Stimulated activated naive CD4-positive, alpha-beta T cell treated with Interleukin-2 at 50 U/mL for 16 hours (primary cell): ENCODE results near the gene TNNT3.
"Not testable (repeated sequence)": the region's sequence is repeated elsewhere in the genome, so short reads cannot be mapped to it uniquely, and the experiment has no call there.

Source experiments
- DNase-seq: peaks from one replicate; lab custom pipeline; 2025; lab: John Stamatoyannopoulos, UW

The TNNT3 gene

DNA sequence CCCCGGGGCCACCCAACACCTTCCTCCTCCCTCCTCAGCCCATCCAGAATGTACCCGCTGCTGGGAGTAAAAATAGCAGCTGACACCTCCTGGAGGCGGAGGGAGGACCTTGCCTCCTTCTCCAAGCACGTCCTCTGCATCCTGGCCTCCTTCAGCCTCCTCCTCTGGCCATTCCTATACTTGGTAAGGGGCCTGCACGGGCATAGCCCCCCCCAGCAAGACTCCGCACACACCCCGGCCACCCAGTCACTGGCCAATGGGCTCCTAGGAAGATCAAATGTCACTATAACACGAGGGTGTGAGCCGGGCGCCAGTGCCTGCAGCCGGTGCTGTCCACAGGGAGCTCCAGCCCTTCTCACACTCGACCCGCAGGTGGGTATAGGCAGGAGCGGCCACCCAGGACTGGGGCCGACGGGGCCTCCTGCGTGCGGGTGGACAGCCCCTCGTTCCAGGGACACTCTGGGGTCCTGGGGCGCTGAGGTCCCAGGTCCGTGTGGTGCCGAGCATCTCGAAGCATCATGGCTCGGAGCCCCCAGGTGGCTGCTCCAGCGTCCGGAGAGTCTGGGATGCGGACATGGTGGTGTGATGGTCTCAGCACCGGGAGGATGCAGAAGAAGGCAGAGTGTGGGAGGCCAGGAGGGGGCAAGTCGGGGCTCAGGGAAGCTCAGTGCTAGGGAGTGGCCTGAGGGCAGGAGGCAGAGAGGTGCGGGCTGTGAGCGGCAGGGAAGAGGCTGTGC lies at the start of gene TNNT3:
Gene TNNT3 (plus strand): TSS at position 313 of the 737 bp plus-strand sequence. CDS start 3,172 bp downstream, outside the sequence.
- DNase-seq, result no peak

DNA sequence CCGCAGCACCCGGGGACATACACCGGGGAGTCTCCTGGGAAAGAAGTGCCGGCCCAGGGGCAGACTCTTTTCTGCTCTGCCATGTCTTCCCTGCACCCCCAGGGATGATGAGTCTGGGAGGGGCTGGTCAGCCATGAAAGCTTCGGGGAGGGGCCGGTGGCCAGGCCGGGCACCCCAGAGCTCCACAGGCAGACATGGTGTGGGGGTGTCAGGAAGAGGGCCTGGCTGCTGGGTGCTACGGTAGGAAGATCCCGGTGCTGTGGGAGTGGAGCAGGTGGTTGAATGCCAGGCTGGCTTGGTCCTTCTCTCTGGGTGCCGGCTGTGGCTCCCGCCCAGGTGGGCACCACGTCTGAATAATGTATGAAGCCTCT lies 49.2 kb upstream of the TNNT3 start:
- DNase-seq, result no peak

DNA sequence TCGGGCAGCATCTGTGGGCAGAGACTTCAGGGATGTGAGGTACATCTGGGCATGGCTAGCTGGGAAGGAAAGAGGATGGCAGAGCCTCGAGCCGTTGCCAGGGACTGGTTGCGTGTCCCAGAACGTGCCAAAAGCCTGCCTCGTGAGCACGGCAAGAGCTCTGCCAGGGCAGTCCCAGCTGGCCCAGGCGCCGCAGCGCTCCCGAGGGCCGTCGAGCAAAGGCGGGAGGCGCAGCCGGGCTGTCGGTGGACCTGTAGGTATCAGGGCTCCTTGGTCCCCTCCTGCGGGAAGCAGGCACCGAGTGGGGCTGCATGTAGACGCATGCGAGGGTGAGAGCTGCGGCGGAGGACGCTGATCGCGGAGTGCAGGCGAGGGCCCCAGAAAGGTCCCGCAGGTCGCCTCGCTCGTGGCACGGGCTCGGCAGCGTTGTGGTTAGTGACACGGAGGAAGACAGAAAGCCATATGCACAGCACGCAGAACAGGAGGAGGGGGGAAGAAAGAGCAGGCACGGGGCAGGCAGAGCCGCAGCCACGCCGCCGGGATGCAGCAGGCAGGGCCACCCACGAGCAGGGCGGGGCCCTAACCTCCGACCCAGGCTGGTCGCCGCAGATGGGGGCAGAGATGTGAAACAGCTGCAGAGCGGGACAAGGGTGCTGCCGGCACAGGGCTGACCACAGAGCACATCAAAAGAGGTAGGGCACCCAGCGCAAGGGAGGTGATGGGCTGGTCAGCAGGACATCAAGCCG lies 48.6 kb upstream of the TNNT3 start:
- peak; percentile 36 for DNase-seq

DNA sequence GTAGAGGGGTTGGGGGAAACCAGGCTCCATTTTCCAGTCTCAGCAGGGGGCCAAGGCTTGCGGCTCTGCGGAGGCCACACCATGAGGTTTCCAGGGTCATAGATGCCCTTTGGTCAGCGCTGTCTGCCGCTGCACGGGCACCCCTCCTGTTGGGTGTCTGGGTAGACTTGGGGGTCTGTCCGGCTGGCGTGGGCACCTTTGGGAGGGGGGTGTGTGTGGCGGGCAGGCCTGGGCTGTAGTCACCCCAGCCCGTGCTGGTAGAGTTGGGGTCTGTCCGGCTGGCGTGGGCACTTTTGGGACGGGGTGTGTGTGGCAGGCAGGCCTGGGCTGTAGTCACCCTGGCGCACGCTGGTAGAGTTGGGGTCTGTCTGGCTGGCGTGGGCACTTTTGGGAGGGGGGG lies 48.0 kb upstream of the TNNT3 start:
- DNase-seq, result no peak

DNA sequence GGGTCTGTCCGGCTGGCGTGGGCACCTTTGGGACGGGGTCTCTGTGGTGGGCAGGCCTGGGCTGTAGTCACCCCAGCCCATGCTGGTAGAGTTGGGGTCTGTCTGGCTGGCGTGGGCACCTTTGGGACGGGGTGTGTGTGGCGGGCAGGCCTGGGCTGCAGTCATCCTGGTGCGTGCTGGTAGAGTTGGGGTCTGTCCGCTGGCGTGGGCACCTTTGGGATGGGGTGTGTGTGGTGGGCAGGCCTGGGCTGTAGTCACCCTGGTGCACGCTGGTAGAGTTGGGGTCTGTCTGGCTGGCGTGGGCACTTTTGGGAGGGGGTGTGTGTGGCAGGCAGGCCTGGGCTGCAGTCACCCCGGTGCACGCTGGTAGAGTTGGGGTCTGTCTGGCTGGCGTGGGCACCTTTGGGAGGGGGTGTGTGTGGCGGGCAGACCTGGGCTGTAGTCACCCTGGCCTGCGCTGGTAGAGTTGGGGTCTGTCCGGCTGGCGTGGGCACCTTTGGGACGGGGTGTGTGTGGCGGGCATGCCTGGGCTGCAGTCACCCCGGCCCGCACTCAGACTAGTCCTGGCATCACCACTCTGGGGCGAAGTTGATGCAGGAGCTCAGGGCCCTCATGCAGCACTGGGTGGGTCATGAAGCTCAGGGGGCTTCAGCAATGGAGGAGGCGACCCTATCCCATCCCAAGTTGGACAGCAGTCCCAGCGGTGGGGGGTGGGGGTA lies 47.1 kb upstream of the TNNT3 start:
- no peak for DNase-seq

DNA sequence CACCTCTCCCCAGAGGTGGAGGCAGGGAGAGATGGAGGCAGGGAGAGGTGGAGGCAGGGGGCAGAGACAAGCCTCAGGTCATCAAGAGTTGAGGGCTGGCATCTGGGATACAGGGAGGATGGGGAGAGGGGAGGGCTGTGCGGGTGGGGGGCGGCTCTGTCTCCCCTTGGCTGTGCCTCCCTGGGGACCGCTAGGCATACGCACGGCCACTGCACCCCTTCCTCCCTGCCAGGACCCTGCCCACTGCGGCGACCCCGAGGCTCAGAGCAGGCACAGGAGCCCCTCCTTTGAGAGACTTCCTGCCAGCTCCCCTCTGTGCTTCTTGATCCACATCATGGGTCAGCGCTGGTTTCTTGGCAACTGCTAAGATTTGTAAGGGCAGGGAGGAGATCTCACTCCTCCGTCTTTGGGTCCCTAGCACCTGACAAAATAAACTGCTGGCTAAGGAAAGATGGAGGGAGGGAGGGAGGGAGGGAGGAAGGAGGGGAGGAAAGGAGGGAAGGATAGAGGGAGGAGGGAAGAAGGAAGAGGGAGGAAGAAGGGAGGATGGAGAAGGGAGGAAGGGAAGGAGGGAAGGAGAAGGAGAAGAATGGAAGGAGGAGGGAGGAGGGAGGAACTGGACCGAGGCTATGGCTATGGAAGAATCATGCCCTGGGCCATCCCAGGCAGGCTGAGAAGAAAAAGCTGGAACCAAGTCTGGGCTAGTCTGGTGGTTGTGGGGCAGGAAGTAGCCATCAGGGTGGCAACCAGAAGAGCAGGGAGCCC lies 46.3 kb upstream of the TNNT3 start:
- no peak for DNase-seq

DNA sequence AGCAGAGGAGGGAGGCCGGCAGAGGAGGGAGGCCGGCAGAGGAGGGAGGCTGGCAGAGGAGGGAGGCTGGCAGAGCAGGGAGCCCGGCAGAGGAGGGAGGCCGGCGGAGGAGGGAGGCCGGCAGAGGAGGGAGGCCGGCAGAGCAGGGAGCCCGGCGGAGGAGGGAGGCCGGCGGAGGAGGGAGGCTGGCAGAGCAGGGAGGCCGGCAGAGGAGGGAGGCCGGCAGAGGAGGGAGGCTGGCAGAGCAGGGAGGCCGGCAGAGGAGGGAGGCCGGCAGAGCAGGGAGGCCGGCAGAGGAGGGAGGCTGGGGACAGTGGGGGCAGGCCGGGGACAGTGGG lies 45.7 kb upstream of the TNNT3 start:
- not testable (repeated sequence) for DNase-seq

DNA sequence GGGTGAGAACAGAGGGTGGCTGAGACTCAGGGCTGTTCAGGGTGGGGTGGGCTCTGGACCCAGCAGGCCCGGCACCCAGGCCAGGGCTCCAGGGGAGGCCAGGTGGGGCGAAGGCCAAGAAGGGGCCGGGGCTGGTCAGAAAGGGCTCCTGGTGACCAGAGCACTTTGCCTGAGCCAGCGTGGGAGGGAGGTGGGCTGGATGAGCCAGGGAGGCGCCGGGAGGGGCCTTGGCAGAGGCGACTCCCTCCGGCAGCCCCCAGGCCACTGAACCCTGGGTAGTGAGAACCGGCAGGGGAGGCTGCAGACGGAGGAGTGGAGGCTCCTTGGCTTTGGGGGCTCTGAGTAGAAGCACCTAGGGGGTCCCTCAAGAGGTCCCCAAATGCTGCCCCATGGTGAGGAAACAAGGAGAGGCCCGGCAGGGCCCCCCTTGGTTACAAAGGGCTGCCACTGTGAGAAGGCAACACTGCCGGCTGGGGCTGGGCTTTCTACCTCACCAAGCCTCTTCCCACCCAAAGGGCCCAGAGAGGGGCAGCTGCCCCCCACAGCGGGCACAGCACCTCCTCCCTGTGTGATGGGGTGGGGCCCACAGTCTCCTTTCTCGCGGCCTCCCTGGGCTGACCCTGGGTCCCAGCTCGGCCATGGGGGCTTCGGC lies 44.9 kb upstream of the TNNT3 start:
- DNase-seq, result not testable (repeated sequence)

DNA sequence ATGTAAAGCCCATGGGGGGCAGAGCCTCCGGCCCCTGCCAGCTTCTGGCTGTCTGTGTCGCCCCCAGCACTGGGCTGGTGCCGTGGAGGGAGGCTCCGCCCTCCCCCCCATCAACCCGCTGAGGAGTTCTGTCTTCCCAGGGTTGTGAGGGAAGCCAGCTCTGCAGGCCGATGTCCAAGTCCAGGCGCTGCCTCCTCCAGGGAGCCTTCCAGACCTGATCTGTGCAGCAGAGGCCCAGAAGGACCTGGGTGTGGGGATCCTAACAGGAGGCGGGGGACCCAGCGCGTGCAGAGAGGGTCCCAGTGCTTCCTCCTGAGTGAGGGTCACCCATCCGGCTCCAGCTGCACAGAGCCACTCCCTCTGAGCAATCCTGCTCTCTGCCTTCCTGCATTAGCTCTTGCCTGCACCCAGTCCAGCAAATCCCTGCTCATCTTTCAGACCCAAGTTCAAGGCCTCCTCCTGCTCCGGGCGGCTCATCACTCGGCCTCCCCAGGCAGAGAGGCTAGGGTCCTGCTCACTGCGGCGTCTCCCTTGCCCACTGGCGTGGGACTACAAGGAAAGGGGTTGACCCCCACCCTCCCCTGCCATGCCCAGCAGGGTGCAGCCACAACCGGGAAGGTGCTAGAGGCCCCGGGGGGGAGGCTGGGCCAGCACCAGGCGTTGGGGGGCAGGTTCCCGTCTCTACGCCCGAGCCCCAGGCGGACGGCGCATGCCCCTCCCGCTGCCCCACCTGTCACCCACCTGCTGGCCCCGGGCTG lies 44.2 kb upstream of the TNNT3 start:
- no peak for DNase-seq

DNA sequence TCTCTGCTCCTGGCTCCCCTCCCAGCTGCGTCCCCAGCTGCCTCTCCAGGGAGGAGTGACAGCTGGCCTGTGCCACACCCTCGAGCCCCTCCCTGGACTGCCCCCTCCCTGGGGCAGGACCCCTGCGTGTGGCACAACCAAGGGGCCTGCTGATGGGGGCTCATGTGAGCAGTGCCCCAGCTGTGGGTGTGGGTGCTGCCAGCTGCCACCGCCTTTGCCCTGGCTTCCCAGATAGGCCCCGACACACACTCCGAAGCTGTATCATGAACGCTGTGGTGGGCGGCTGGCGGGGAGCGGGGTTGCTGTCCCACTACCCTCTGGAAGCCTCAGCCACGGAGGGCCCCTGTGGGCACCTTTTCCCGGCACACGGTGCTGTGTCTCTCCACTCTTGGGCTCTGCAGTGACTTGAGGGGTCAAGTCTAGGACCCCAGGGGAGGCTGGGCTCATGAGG lies 43.6 kb upstream of the TNNT3 start:
- not testable (repeated sequence) for DNase-seq

DNA sequence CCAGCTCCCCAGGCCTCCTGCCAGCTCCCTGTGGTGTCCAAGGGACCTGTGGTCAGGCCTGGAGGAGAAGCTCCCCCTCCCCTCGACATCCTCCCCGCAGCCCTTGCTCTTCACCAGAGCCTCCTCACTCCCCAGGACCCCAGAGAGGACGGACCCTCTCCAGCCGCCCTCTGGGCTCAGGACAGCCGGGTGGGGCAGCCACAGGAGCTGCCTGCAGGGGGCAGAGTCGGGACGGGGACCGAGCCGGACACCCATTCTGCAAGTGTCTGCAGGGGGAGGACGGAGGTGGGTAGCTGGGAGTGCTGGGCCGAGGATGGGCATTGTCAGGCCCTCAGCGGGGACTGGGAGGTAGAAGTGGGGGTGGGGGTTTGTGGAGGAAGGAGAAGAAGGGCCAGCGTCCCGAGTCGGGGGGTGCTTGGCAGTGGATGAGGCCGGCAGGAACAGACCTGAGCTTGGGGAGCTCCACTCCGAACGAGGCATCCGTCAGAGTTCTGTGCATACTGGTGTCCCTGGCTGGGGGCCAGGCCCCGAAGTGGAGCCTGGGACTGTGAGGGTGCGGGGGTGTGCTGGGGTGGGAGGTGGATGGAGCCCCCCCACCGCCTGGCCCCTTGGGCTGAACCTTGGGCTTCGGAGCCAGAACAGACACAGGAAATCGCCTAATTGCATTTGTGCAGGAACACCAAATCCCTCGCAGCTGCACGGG lies 43.0 kb upstream of the TNNT3 start:
- DNase-seq, result no peak

DNA sequence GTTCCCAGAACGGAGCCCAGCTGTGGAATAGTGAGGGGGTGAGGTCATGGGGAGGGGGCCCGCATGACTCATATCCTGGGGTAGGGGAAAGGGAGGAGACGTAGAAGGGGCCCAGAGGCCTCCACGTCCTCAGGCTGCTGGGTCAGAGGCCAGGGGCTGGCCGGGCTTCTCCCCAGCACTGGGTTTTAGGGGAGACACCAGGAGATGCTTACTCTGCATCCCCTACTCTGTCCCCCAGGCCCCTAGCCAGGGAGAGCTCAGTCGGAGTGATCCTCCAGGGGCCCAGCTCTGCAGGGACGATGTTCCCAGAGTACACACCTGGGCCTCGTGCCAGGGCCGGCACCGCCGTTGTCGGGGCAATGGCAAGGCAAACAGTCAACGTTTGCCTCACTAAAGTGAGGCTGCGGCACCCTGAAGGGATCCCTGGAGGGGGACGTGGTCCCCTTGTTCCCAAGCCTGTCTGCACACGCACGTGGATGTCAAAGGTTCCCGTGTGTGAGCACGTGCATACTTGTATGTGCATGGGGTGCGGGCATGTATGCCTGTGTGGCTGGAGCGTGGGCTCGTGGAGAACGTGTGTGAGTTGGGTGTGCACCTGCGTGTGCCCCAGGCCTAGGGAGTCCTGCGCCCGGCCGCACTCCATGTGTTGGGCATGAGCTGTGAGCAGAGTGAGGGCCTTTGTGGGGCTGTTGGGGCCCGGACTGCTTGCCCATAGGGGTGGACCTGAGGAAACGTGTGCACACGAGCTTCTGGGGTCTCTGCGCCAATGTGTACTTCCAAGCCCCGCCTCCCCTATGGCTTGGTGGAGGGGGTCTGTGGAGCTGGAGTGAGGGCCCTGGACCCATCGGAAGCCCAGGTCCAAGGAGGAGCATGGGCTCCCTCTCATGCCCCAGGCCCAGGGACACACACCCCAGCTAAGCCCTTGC lies 42.0 kb upstream of the TNNT3 start:
- no peak for DNase-seq

DNA sequence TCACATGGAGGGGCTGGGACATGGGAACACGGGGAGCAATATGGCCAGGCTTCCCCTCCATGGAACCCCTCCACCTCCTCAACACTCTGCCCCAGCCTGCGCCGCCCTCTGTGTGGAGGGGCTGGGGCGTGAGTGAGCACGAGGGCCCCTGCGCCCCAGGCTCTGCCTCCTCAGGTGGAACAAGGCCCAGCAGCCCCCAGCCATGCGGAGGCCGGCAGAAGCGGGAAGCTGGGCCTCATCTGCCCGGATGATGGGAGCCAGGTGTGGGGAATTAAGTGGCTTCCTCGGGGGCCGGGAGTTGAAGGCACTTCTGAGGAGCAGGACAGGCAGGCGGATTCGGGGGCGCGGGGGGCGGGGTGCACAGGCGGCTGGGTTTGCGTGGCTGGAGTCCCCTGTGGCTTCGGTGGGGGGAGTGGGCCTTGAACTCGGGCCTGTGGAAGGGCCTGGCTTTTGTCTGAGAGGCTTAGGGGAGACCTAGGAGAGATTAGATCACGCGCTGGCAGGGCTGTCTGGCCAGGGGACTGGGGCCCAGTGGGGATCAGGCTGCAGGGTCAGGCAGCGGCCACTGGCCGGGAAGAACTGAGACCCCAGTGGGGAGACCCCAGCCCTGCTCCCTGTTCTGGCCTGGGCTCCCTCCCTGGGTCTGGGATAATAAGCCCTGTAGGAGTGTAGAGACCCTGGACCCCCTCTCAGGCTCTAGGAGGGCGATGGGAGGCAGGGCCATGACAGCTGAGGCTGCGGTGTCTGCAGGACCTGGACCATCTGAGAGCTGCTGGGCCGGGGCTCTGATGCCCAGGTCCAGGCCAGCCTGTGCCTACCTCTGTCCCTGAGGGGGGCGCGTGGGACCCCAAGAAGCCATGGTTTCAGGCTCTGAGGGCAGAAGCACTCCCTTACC lies 41.1 kb upstream of the TNNT3 start:
- no peak for DNase-seq

DNA sequence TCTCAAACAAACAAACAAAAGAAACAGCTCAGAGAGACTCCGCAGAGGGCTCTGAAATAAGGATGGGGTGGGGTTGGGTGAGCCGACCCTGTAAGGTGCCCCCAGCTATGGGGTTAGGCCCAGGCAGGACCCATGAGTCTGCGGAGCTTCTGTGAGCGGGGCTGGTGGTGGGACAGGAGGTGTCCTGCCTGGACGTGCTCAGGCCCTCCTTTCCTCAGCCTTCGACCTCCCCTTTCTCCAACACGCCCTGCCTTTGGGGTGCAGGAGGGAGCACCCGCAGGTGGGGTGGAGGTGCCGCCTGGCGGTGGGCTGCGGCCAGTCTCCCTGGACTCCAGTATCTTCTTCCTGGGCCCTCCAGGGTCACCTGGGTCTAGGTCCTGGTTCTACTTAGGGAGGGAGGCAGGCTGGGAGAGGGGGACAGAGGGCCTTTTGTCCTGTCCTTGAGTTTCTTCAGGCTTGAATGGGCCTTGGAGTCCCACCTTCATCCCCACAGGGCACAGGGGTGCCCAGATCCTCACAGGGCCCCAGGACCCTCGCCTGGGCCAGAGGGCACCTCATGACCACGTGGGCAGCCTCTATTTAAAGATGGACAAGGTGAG lies 40.1 kb upstream of the TNNT3 start:
- DNase-seq, result no peak

DNA sequence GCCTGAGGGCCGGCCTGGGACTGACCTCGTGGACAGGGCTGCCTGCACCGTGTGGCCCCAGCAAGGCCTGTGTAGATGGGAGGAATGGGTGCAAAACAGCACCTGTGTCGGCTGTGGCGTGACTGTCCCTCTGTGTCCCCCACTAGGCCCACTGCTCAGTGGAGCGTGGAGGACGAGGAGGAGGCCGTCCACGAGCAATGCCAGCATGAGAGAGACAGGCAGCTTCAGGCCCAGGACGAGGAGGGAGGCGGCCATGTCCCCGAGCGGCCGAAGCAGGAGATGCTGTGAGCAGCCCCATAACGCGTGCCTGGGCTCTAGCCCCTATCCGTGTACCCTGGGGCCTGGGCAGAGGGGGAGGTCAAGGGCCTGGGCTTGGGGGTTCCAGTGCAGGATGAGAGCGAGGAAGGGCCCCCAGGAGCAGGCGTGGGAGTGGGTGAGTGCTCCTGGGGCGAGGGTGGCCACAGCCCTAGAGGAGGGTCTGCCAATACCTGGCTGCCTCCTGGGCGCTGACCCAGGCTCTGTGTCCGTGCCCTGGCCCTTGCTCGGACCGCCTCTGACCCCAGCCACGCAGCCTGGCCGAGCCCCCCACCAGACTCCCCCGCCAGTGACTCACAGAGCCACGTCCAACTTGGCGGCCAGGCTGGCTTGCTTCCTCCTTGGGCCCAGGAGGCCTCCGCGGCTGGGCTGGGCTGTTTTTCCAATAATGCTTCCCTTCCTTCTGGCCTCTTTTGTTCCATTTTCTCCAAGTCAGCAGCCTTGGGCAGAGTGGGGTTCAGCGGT lies 39.4 kb upstream of the TNNT3 start:
- no peak for DNase-seq

DNA sequence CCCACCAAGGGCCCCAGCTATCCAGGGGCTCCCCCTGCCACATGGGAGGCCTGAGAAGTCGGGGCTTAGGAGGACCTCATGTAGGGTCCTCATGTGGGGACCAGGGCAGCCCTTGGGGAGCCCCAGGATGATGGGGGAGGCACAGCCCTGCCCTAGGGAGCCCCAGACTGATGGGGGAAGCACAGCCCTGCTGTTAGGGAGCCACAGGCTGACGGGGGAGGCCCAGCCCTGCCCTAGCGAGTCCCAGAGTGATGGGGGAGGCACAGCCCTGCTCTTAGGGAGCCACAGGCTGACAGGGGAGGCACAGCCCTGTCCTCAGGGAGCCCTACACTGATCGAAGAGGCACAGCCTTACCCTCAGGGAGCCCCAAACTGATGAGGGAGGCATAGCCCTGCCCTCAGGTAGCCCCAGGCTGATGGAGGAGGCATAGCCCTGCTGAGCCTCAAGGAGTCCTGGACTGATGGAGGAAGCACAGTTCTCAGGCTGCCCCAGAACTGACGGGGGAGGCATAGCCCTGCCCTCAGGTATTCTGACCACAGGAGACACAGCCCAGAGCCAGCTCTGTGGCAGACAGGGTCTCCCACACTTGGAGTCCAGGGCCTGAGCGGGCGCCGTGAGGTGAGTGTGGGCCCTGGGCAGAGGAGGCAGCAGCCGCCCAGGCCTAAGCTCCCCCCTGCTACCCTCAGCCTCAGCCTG lies 38.6 kb upstream of the TNNT3 start:
- no peak for DNase-seq
